Measurements from ENCODE around the gene SAA1. TPM values are rescaled to one million over a fixed set of nuclear protein-coding genes. Genes with fewer than 3 reads are reported as not detected.

The SAA1 gene
- polyA plus RNA-seq, 1 donor (not counting 4 experiments of a cell fraction or from before 2014, with no cell fraction given): 27.5 TPM

- H3K9ac ChIP-seq (ENCODE audit: control insufficient read depth, extremely low read depth, insufficient read depth, low read length): no peak overlapping the region
- peaks cover 2% of the 10 kb centered on the region for H3K27me3 ChIP-seq (ENCODE audit: control insufficient read depth, extremely low read depth, insufficient read depth, low read length)
- H3K27ac ChIP-seq (ENCODE audit: control insufficient read depth, insufficient read depth, low read length): no peak overlapping the region
- TF ChIP-seq EZH2 (IDR thresholded peaks at IDR 0.05; ENCODE audit: low read length): no peak
- no peak for TF ChIP-seq CTCF (optimal IDR thresholded peaks at IDR 0.05 in 1 of 3, IDR thresholded peaks at IDR 0.05 in 1 of 3, conservative IDR thresholded peaks at IDR 0.05 in 1 of 3; ENCODE audit: extremely low read depth in 1 of 3, insufficient read depth in 2 of 3, low read length in 3 of 3)
- no peaks in the 10 kb centered on the region for H3K9me3 ChIP-seq (ENCODE audit: control insufficient read depth, low read depth, low read length)
- no peaks in the 10 kb centered on the region for H3K4me1 ChIP-seq (ENCODE audit: control insufficient read depth, extremely low read depth, insufficient read depth, low read length)
- no peak overlapping the region for H2AFZ ChIP-seq (ENCODE audit: control insufficient read depth, low read length)
- H3K4me3 ChIP-seq (ENCODE audit: control insufficient read depth in 2 of 3, extremely low read depth in 1 of 3, insufficient read depth in 2 of 3, low read depth in 1 of 3, low read length in 3 of 3): no peak overlapping the region
- H3K9me1 ChIP-seq (ENCODE audit: control insufficient read depth, extremely low read depth, insufficient read depth, low read length): no peaks in the 10 kb centered on the region
- H3K79me2 ChIP-seq (ENCODE audit: control insufficient read depth, insufficient read depth, low read length): no peaks in the 10 kb centered on the region
- H3K36me3 ChIP-seq (ENCODE audit: control insufficient read depth in 2 of 2, extremely low read depth in 1 of 2, insufficient read depth in 2 of 2, low read length in 2 of 2): no peaks in the 10 kb centered on the region
- no peak overlapping the region for H3K4me2 ChIP-seq (ENCODE audit: control insufficient read depth, extremely low read depth, insufficient read depth, low read depth, low read length)
- FAIRE-seq (no peak), DNase-seq (ENCODE audit: low read depth, low spot score) (no peak)
- dilution Hi-C loops (cut with MboI; ENCODE audit: extremely low pct_ligation_motif_present, low sequenced_read_pairs): no loop called here
- H4K20me1 ChIP-seq (ENCODE audit: control insufficient read depth, extremely low read depth, insufficient read depth, low read length): no peaks in the 10 kb centered on the region
These were observed 40.2 kb upstream of the SAA1 start for GRCh38 chr11:18225913-18226312.

- Histone ChIP-seq H3K9me1 (ENCODE audit: control insufficient read depth, extremely low read depth, insufficient read depth, low read length) (no peaks in the 10 kb centered on the region), H4K20me1 (ENCODE audit: control insufficient read depth, extremely low read depth, insufficient read depth, low read length) (no peaks in the 10 kb centered on the region), H2AFZ (ENCODE audit: control insufficient read depth, low read length) (no peak overlapping the region), H3K4me2 (ENCODE audit: control insufficient read depth, extremely low read depth, insufficient read depth, low read depth, low read length) (no peak overlapping the region), H3K4me1 (ENCODE audit: control insufficient read depth, extremely low read depth, insufficient read depth, low read length) (no peaks in the 10 kb centered on the region), H3K27me3 (ENCODE audit: control insufficient read depth, extremely low read depth, insufficient read depth, low read length) (no peaks in the 10 kb centered on the region), H3K4me3 (ENCODE audit: control insufficient read depth in 2 of 3, extremely low read depth in 1 of 3, insufficient read depth in 2 of 3, low read depth in 1 of 3, low read length in 3 of 3) (no peak overlapping the region), H3K9ac (ENCODE audit: control insufficient read depth, extremely low read depth, insufficient read depth, low read length) (no peak overlapping the region), H3K79me2 (ENCODE audit: control insufficient read depth, insufficient read depth, low read length) (no peaks in the 10 kb centered on the region), H3K9me3 (ENCODE audit: control insufficient read depth, low read depth, low read length) (no peaks in the 10 kb centered on the region), H3K27ac (ENCODE audit: control insufficient read depth, insufficient read depth, low read length) (no peak overlapping the region), H3K36me3 (ENCODE audit: control insufficient read depth in 2 of 2, extremely low read depth in 1 of 2, insufficient read depth in 2 of 2, low read length in 2 of 2) (no peaks in the 10 kb centered on the region)
- DNase-seq (ENCODE audit: low read depth, low spot score): no peak
- dilution Hi-C loops (cut with MboI; ENCODE audit: extremely low pct_ligation_motif_present, low sequenced_read_pairs): no loop called here
- TF ChIP-seq EZH2 (IDR thresholded peaks at IDR 0.05; ENCODE audit: low read length) (no peak), CTCF (optimal IDR thresholded peaks at IDR 0.05 in 1 of 3, IDR thresholded peaks at IDR 0.05 in 1 of 3, conservative IDR thresholded peaks at IDR 0.05 in 1 of 3; ENCODE audit: extremely low read depth in 1 of 3, insufficient read depth in 2 of 3, low read length in 3 of 3) (no peak)
- FAIRE-seq: no peak
These were observed 36.6 kb upstream of the SAA1 start for GRCh38 chr11:18229501-18229900.

Data from keratinocyte (primary cell).